Keratinocyte (primary cell): ENCODE data around the gene PITPNC1. TPM values are rescaled to one million over a fixed set of nuclear protein-coding genes. Genes with fewer than 3 reads are reported as not detected.

ENCODE experiments used
- DNase-seq: peaks from one replicate; pipeline ENCODE4 v3.0.0-alpha.2; 2011; ENCODE audit warnings: low read depth, missing footprints, low spot score
- FAIRE-seq: peaks from 2 replicates; lab custom pipeline; 2011; peaks lifted over from hg19 to GRCh38; lab: Jason Lieb, UNC
- H2AFZ ChIP-seq: 2 replicates; pipeline ENCODE4 v1.6.0; 2012; ENCODE audit warnings: low read length, control low read depth, inconsistent platforms; ENCODE audit not compliant: control insufficient read depth
- H3K27ac ChIP-seq: 2 replicates; pipeline ENCODE4 v1.5.1; 2011; ENCODE audit warnings: low read length; ENCODE audit not compliant: control insufficient read depth, insufficient read depth
- H3K27me3 ChIP-seq: 3 replicates; pipeline ENCODE4 v1.6.0; 2011; ENCODE audit warnings: low read length; ENCODE audit not compliant: control insufficient read depth, insufficient read depth; ENCODE audit errors: extremely low read depth
- H3K36me3 ChIP-seq, 2 experiments: 2 replicates in 1 of 2; 3 replicates in 1 of 2; pipeline ENCODE4 v1.5.1; 2011; ENCODE audit warnings: low read length in 2 of 2, mild to moderate bottlenecking in 1 of 2; ENCODE audit not compliant: control insufficient read depth in 2 of 2, insufficient read depth in 2 of 2; ENCODE audit errors: extremely low read depth in 1 of 2
- H3K4me1 ChIP-seq: 3 replicates; pipeline ENCODE4 v1.5.1; 2011; ENCODE audit warnings: low read length; ENCODE audit not compliant: control insufficient read depth, insufficient read depth; ENCODE audit errors: extremely low read depth
- H3K4me2 ChIP-seq: 3 replicates; pipeline ENCODE4 v1.6.0; 2011; ENCODE audit warnings: low read depth, low read length; ENCODE audit not compliant: control insufficient read depth, insufficient read depth; ENCODE audit errors: extremely low read depth
- H3K4me3 ChIP-seq, 3 experiments: fragments of 200-600 bp in 1 of 3; sonication (generic) in 1 of 3; 2 replicates in 2 of 3; 3 replicates in 1 of 3; pipeline ENCODE4 v1.5.1; 2011 to 2016; ENCODE audit warnings: low read length in 3 of 3, mild to moderate bottlenecking in 3 of 3, control low read depth in 2 of 3, inconsistent platforms in 1 of 3, low read depth in 1 of 3, mixed read lengths in 1 of 3, mixed run types in 1 of 3, moderate library complexity in 1 of 3; ENCODE audit not compliant: control insufficient read depth in 2 of 3, insufficient read depth in 2 of 3; ENCODE audit errors: extremely low read depth in 1 of 3
- H3K79me2 ChIP-seq: 2 replicates; pipeline ENCODE4 v1.6.0; 2012; ENCODE audit warnings: low read length; ENCODE audit not compliant: control insufficient read depth, insufficient read depth
- H3K9ac ChIP-seq: 3 replicates; pipeline ENCODE4 v1.6.0; 2011; ENCODE audit warnings: low read length; ENCODE audit not compliant: control insufficient read depth, insufficient read depth; ENCODE audit errors: extremely low read depth
- H3K9me1 ChIP-seq: 3 replicates; pipeline ENCODE4 v1.6.0; 2011; ENCODE audit warnings: low read length; ENCODE audit not compliant: control insufficient read depth, insufficient read depth; ENCODE audit errors: extremely low read depth
- H3K9me3 ChIP-seq: 2 replicates; pipeline ENCODE4 v1.5.1; 2012; ENCODE audit warnings: low read depth, low read length; ENCODE audit not compliant: control insufficient read depth
- H4K20me1 ChIP-seq: 3 replicates; pipeline ENCODE4 v1.6.0; 2011; ENCODE audit warnings: low read length; ENCODE audit not compliant: control insufficient read depth, insufficient read depth; ENCODE audit errors: extremely low read depth
- EZH2 ChIP-seq: IDR thresholded peaks from one replicate; pipeline ENCODE4 v1.6.1; 2012; ENCODE audit warnings: inconsistent platforms, mild to moderate bottlenecking, low read length, moderate library complexity
- dilution Hi-C: fragments of 300-500 bp; cut with MboI; formaldehyde crosslinking; loops from one replicate; pipeline ENCODE4 v1.7.0; 2020; ENCODE audit warnings: low sequenced_read_pairs; ENCODE audit not compliant: extremely low pct_ligation_motif_present
- polyA plus RNA-seq, 5 experiments: library from polyadenylated mRNA; depleted of rRNA in 3 of 5; stranded (reverse) in 3 of 5; stranded (forward) in 1 of 5; unstranded in 1 of 5; fragments of >200 nt; gene quantifications; 1 replicate in 1 of 5; 2 replicates in 3 of 5; 3 replicates in 1 of 5; pipeline versions ENCODE4 v1.2.1 to v1.2.3, GENCODE V29; 2011 to 2012; ENCODE audit warnings: missing spikeins in 2 of 5, low read depth in 1 of 5, low replicate concordance in 1 of 5
- TF ChIP-seq, protein P1 (sequence below), 3 experiments: IDR thresholded peaks in 1 of 3; conservative IDR thresholded peaks in 1 of 3; optimal IDR thresholded peaks in 1 of 3; 2 replicates in 2 of 3; 3 replicates in 1 of 3; pipeline versions ENCODE3 to v1.5.1; 2011; ENCODE audit warnings: low read length in 3 of 3, mild to moderate bottlenecking in 3 of 3, moderate library complexity in 2 of 3, control low read depth in 1 of 3, inconsistent platforms in 1 of 3; ENCODE audit not compliant: insufficient read depth in 2 of 3; ENCODE audit errors: extremely low read depth in 1 of 3

Gene PITPNC1
- polyA plus RNA-seq, 1 donor (not counting 4 experiments of a cell fraction or from before 2014, with no cell fraction given): 24.8 TPM

DNA sequence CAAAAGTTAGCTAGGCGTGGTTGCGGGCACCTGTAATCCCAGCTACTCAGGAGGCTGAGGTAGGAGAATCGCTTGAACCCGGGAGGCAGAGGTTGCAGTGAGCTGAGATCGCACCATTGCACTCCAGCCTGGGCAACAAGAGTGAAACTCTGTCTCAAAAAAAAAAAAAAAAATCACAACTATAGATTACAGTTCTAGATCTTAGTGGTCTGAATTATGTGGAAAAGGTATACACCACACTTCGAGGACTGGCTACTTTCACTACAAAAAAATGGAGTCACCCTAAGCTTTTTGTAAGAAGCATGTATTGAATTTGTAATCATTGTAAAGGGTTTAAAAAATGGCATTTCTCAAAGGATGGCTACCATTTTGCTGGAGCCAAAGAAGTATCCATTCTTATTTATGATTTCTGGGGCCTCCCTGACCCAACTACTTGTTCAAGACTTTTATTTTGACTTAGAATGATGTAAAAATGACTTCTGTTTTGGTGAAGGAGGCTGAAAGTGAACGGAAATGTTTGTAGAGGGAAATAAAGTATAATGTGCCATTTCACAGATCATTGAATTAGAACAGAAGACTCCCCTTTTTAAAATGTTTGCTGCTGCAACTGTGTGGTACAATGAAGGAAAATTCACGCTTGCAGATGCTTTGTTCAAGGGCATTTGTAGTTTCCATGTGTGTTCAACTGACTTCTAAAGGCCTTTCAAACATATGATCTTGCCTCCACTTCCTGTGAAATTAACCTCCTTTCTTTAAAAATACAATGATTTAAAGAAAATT lies 303.6 kb downstream of the PITPNC1 start:
- no peaks in the 10 kb centered on the region for H3K9me1 ChIP-seq
- no peak overlapping the region for H3K27ac ChIP-seq
- H3K27me3 ChIP-seq: no peaks in the 10 kb centered on the region
- no peaks in the 10 kb centered on the region for H3K9me3 ChIP-seq
- H3K4me2 ChIP-seq: no peak overlapping the region
- no peaks in the 10 kb centered on the region for H3K4me1 ChIP-seq
- no peak overlapping the region for H3K9ac ChIP-seq
- dilution Hi-C loops: no loop called here
- no peaks in the 10 kb centered on the region for H3K79me2 ChIP-seq
- no peak overlapping the region for H2AFZ ChIP-seq
- FAIRE-seq (no peak), DNase-seq (no peak)
- H3K36me3 ChIP-seq: peaks cover 0 to 8% of the 10 kb centered on the region in 2 experiments
- H3K4me3 ChIP-seq: no peak overlapping the region
- TF ChIP-seq, protein P1, sequence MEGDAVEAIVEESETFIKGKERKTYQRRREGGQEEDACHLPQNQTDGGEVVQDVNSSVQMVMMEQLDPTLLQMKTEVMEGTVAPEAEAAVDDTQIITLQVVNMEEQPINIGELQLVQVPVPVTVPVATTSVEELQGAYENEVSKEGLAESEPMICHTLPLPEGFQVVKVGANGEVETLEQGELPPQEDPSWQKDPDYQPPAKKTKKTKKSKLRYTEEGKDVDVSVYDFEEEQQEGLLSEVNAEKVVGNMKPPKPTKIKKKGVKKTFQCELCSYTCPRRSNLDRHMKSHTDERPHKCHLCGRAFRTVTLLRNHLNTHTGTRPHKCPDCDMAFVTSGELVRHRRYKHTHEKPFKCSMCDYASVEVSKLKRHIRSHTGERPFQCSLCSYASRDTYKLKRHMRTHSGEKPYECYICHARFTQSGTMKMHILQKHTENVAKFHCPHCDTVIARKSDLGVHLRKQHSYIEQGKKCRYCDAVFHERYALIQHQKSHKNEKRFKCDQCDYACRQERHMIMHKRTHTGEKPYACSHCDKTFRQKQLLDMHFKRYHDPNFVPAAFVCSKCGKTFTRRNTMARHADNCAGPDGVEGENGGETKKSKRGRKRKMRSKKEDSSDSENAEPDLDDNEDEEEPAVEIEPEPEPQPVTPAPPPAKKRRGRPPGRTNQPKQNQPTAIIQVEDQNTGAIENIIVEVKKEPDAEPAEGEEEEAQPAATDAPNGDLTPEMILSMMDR (optimal IDR thresholded peaks at IDR 0.05 in 1 of 3, IDR thresholded peaks at IDR 0.05 in 1 of 3, conservative IDR thresholded peaks at IDR 0.05 in 1 of 3; ENCODE audit: extremely low read depth in 1 of 3, insufficient read depth in 2 of 3, low read length in 3 of 3): no peak
- TF ChIP-seq EZH2: no peak
- H4K20me1 ChIP-seq: no peaks in the 10 kb centered on the region

DNA sequence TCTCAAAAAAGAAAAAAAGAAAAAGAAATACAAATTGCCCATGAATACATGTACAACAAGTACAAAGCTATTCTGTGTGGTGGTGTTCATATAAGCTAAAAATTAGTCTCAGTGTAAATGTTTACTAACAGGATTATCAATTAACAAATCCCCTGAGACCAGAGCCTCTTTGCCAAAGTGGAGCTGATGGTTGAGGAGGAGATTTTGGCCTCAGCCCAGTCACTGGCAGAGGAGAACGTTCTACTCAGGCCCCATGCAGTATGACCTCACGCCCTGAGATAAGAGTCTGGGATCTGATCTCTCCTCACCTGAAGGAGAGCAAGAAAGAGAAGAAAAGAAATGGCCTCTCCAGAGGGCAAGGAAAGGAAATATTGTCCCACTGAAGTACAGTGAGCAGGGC lies 305.1 kb downstream of the PITPNC1 start:
- dilution Hi-C loops: no loop called here
- Histone ChIP-seq H3K9me3 (no peaks in the 10 kb centered on the region), H4K20me1 (no peaks in the 10 kb centered on the region), H3K9me1 (no peaks in the 10 kb centered on the region), H3K4me1 (no peaks in the 10 kb centered on the region), H3K79me2 (no peaks in the 10 kb centered on the region), H3K4me3 (no peak overlapping the region), H3K36me3 (peaks cover 0 to 11% of the 10 kb centered on the region in 2 experiments), H3K27me3 (no peaks in the 10 kb centered on the region), H3K9ac (no peak overlapping the region), H3K27ac (no peak overlapping the region), H2AFZ (no peak overlapping the region), H3K4me2 (no peak overlapping the region)
- TF ChIP-seq EZH2: no peak
- TF ChIP-seq, protein P1 (optimal IDR thresholded peaks at IDR 0.05 in 1 of 3, IDR thresholded peaks at IDR 0.05 in 1 of 3, conservative IDR thresholded peaks at IDR 0.05 in 1 of 3; ENCODE audit: extremely low read depth in 1 of 3, insufficient read depth in 2 of 3, low read length in 3 of 3): no peak
- DNase-seq (no peak), FAIRE-seq (no peak)
